GM19328 (cell line): ENCODE measurements around the gene TOM1L2.

Experiments used
- ATAC-seq: cut with Tn5 transposase; IDR thresholded peaks from one replicate; pipeline ENCODE4 v1.9.1; 2021; ENCODE audit warnings: mild to moderate bottlenecking, moderate library complexity; ENCODE audit not compliant: unreplicated experiment

Gene TOM1L2

DNA sequence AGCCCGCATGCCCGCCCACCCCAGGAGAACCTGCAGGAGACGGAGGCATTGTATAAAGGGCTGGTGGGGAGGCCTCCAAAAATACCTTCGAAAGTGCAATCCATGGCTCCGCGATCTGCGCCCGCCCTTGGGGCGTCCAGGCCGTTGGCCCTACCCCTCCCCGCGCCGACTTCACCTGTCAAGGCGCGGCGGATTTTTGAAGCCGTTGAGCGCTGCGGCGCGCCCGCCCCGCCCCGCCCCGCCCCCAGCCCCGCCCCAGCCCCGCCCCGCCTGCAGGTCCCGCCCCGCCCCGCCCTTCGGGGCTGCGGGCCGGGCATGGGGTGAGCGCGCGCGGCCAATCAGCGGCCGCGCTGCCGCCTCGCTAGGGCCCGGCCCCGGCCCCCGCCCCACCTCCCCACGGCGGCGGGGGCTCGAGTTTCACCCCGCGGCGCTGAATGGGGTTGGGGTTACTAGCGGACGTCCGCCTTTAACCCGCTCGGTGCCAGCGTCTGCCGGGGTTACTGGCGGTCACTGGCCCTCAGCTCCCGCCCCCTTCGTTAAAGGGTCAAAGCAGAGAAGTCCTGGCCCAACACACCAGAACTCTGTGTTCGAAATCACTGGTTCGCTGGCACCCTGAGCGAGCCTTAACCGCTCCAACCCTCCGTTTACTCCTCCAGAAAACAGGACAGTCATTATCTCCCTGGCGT lies 148.6 kb downstream of the TOM1L2 start:
- peak; percentile 68 for ATAC-seq

DNA sequence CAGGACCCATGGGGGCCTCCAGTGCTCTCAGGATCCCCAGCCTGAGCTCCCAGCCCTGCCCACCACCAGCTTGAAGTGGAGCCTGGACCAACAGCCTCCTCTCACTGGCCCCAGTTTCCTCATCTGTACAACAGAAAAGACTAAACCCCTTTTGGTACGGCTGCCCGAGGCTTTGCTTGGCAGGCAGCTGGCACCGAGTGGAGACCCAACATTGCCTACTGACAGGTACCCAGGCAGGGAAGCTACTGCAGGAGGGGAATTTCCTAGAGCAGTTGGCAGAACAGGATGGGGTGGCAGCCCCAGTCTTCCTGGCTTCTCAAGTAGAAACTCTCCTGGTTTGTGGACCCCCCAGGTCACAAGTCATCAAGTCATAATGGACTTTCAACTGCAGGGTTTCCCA lies 149.6 kb downstream of the TOM1L2 start:
- no peak for ATAC-seq

DNA sequence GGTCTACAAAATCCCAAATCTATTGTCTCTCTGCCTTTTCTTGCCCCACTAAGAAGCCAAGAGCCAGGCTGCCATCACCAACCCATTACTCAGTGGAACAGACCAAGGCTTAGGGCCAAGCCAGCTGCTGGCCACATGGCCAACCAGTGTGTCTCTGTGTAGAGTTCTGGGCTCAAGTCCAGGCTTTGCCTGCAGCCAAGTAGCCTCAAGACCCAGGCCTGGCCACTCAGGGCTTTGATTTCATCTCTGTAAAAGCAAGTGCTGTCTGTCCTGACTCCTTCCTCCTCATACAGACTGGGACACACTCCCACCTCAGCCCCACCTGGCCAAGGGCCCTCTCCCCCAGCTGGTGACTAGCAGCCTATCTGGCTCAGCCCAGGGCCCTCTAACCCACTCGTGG lies 150.0 kb downstream of the TOM1L2 start:
- ATAC-seq: no peak

DNA sequence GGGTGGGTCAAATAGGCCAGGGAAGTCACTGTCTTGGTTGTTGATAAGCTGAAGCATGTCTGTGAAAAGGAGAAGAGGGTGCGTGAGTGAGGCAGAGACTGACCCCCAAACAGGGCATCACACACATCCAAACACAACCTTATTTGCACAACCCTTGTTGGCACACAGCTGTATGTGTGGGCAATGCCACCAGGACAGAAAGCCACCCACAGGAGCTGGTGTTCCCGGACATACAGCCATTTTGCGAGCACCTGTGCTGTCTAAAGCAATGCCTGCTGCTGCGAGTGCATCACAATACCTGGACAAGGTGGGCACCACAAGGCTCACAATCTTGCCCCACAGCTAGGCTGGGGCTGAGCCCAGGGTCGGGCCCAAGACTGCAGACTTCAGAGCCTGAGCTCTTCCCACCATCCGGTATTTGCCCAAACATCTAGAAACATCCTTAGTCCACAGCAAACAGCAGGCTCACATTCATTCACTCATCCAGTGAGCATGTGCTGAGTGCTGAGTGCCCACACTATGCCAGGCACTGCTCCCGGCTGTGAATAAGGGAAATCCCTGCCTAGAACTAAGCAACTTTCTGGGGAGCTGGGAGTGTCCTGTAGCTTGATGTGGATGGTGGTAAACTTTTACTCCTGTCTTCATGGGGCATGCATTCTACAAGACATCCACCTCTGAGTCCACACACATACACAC lies 151.6 kb downstream of the TOM1L2 start:
- no peak for ATAC-seq

DNA sequence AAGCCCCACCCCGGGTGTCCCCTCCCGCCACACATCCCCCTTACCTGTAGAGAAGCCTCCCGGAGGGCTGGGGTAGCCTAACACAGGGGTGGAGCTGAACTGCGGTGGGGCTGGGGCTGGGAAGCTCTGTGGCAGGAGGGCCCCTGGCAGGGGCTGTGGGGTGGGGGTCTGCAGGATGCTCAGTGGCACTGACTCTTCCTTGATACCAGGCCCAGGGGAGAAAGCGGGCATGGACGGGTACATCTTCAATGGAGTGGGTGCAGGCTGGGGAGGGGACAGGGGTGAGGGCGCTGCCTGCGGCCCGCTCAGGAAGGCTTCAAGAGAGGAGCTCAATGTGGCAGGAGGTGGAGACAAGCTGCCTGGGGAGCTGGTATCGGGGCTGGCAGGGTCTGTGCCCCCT lies 152.2 kb downstream of the TOM1L2 start:
- no peak for ATAC-seq

DNA sequence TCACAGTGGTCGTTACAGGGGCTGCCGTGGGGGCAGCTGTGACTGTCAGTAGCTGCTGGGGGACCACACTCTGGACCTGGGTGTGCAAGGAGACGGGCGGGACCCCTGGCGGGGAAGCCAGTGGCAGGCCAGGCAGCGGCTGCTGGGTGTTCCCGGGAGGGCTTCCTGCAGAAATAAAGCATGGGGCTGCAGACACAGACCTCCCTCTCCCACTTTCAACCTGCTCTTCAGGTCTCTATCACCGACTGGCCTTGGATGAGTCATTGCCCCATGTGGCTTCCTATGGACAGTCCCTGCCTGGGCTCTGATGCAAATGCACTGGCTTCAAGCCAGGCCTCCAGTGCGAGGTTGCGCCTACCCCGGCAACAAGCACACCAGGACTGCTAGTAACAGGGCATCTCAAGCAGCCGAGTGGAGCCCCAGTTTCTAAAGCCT lies 152.6 kb downstream of the TOM1L2 start:
- ATAC-seq: no peak

DNA sequence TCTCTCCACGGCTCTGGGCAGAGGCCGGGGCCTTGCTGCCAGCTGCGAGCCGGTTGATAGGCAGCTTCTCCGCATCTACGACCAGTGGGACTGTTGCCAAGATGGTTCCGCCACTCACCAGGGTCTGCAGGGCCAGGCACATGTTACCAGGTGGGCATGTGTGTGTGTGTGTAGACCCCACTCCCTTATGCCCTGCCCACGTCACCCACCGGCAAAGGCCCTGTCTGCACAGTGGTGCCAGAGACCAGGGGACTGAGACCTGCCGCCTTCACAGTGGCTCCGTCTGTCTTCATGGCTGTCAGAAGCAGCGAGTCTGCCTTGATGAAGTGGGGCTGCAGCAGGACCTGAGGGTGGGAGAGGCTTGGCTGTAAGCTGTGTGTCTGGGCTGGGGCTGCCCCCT lies 153.1 kb downstream of the TOM1L2 start:
- no peak for ATAC-seq

DNA sequence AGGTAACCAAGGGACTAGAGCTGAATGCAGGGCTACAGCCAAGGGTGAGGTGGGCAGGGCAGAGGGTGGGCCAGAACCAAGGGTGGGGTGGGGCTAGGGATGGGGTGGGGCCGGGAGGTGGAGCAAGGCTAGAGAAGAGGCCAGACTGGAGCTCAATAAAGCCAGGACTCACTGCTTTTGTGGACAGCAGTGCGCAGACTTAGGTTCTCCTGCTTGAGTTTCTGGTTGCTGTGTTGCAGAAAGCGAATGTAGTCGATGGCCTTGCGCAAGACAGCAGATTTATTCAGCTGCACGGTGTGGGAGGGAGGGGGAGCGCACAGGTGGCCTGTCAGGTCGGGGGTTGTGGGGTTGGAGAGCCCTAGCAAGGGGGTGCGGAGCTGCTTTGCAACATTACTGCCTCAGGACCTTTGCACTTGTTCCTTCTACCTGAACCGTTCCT lies 154.1 kb downstream of the TOM1L2 start:
- ATAC-seq: no peak

DNA sequence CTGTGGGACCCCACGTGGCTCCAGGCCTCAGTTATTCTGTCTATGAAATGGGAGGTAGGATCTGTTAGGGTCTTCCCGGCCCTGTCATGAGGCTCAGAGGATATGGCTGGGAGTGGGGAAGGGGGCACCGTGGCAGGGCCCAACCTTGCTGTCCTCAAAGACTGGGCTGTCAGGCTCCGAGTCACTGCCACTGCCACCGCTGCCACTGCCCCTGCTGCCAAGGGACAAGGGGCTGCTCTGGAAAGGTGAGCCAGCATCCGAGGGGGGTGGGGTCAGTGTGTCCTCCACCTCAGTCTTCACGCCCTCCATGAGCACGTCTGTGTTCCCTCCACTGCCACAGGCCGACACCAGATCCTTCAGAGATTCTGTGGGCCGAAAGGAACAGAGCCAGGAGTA lies 154.7 kb downstream of the TOM1L2 start:
- no peak for ATAC-seq

DNA sequence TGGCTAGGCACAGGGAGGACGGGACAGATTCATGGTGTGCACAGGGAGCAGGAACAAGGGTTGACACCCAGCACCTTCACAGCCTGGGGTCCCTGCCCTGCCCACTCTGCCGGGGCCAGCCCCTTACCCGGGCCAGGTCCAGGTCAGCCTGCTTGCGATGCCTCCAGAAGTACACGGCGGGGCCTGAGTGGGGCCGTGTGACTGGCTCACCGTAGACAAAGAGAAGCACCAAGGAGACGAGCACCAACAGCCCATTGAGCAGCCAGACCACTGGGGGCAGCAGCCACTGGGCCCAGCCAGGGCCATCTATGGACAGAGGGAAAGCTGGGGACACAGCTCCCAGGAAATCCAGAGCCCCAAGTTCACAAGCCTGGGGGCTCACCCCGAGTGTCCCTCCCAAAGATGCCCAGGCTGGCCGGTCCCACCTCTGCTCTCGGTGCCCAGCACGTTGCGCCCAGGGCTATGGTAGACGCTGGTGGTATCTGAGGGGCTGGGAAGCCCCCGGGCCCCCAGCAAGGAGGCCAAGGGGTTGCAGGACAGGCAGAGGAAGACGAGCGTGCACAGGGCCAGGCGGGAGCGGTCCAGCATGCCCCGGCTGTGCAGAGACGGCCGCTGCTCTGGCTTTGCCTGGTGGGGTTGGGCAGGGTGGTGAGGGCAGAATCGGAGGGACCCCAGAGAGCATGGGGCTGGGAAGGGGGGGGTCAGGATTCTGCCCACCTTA lies 155.2 kb downstream of the TOM1L2 start:
- no peak for ATAC-seq

DNA sequence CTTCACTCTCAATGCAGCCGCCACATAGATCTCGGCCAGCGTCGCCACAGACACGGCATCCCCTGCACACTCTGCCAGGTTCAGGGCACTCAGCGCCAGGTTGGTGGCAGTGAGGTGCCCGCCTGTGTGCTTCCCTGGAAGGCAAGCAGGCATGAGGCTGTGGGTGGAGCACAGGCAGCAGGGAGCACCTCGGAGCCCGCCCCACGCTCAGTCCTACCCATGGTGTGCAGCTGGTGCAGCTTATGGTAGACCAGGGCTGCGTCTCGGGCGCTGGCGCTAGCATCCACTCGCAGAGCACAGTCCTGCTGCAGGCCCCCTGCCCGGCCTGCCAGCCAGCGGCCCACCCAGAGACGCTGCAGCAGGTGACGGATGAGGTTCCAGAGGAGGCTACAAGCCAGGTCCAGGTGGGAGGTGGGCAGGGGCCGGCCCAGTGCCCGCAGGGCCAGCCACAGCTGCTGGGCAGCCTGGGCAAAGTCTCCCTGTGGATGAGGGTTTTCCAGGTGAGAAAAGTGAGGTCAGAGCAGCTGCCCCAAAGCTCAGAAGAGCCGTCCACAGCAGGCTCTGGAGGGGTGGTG lies 155.9 kb downstream of the TOM1L2 start:
- ATAC-seq: no peak

DNA sequence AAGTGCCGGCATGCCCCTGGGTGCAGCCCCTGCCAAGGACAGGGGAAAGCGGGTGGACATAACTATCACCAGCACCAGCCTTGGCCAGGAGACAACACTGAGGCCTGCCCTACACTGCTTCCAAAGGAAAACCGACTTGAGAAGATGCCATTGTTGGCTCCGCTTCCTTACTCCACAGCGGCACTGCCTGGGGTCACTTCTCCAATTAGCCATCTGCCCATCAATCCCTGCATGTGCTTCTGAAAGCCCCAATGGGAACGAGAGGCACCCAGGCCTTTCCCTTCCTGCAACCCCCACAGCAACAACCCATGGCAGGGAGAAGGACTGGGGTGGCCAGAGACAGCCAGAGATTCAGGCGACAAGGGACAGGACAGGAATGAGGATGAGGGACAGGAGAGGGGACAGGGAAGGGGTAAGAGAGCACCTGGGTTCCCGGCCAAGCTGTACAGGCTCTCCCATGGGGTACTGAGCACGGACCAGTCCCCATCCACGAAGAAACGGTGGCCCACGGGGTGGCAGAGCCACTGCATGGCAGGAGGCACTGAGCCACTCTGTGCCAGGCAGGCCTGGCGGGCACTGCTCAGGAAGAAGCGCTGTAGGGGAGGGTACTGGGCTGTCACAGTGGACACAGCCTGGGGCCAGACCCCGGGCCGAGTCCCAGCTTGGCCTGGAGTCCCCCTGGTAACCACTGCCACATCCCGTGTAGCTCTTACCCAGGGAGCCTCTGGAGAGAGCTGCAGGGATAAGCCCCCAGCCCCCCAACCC lies 156.6 kb downstream of the TOM1L2 start:
- ATAC-seq: no peak

DNA sequence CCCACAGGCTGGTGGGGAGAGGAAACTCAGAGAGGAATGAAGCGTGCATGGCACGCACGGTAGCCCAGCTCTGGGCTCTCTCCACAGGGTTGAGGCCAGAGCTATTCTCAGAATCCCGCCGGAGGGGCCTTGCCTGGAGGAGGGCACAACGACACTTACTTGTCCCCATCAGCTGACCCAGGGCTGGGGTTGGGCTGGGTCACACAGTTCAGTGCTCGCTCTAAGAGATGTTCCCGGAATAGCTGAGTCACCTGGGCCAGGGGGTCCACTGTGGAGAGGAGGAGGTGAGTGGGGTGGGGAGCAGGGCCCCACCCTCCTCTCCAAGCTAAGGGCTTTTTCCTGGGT lies 157.2 kb downstream of the TOM1L2 start:
- ATAC-seq: no peak

DNA sequence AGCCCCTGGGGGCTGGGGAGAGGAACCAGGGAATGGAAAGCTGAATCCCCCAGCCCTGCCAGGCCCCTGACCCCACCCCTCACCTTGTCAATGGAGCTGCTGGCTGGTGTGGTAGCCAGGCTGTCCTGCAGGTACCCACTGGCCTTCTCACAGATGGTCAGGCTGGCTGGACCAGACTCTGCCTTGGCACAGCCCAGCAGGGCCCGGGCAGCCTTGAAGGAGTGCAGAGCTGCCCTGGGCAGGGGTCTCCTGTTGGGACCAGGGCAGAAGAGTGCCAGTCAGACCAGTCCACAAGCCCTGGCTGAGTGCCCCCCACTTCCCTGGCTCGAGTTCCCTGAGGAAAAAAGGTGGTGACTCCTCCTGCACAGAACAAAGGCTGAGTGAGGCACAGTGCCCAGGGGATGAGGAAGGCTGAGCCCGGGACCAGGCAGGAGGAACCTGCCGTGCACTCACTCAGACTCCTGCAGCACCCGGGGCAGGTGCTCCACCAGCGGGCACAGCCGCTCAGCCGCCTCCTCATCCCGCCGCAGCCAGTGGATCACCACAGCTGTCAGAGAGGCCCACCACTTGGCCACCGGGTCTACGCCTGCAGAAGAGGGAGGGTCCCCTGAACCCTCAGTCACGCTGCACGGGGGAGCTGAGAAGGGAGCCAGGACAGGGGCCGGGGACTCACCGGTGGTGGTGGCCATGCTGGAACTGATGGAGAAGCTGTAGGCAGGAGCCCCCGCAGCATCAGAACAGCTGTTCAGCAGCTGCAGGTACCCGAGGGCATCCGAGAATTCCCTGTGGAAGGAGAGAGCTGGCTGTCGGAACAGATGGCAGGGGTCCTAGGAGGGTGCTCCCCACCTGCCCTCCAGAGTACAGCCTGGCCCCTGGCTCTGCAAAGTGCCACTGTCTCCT lies 157.8 kb downstream of the TOM1L2 start:
- ATAC-seq: no peak

DNA sequence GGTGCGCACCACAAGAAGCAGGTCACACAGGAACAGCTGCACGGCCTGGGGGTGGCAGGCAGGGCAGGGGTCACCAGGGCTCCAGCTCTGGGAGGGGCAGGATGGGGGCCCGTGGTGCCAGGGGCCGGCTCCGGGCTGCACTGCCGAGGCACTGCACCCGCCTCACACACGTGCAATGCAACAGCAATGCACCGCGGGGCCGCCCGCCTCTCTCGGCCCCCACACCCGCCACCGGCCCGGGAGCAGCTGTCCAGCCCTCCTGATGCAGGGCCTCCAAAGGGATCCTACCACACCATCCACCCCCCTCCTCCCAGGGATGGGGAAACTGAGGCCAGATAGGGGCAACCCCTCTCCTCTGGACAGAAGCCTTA lies 158.5 kb downstream of the TOM1L2 start:
- no peak for ATAC-seq

DNA sequence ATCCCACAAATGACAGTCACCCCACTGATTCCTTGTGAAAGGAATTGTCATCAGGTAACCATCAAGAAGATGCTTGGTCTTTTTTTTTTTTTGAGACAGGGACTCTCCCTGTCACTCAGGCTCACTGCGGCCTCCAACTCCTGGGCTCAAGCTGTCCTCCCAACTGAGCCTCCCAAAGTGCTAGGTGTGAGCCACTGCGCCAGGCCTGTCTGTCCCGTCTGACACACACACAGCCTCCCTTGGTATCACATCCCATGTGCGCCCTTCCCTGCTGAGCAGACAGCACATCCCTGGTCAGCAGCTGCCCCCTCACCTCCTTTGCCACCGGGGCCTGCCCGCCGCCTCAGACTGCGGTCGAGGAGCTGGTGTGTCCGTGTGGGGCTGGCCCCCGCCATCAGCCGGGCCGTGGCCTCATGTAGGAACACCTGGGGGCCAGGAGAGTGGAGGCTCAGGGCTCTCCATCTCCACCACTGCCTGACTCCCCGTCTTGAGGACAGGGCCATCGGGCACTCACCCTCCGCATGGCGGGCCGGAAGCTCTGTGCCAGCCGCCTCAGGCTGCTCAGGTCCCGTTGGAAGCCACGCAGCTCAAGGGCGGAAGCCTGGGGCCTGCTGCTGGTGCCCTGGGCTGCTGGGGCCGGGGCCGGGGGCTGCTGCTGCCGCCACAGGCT lies 159.0 kb downstream of the TOM1L2 start:
- ATAC-seq: no peak

DNA sequence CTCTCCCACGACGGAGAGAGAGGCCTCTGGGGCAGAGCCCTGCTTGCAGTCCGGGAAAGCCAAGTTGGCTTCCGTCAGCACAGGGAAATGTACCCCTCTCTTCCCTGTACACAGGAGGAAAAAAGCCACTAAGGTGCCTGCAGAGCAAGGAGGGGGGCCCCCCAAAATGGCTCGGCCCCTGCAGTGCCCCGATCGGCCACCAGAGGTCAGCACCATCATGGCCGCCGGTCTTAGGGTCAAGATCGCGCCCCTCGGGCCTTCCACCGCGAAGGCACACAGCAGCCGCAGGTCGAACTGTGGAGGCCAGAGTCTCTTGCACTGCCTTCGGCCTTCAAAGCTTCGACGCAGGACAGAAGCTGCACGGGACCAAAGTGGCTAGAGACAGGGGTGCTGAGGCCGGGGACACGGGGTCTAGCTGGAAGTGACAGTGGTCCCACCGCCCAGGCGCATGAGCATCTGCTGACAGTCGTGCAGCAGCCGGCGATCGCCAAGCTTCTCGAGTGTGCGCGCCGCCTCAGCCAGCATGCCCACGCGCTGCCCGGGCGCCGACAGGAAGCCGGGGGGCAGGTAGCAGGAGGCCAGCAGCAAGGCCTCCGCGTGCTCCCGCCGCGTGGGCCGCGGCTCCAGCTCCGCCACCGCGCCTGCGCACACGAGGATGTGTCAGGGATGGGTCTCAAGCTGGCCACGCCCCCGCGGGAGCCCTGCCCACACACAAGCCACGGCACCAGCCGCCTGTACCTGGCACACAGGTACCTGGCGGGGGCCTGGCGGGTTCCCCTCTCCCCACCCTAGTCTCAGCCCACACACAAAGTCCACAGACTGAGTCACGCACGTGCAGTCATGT lies 159.8 kb downstream of the TOM1L2 start:
- no peak for ATAC-seq

DNA sequence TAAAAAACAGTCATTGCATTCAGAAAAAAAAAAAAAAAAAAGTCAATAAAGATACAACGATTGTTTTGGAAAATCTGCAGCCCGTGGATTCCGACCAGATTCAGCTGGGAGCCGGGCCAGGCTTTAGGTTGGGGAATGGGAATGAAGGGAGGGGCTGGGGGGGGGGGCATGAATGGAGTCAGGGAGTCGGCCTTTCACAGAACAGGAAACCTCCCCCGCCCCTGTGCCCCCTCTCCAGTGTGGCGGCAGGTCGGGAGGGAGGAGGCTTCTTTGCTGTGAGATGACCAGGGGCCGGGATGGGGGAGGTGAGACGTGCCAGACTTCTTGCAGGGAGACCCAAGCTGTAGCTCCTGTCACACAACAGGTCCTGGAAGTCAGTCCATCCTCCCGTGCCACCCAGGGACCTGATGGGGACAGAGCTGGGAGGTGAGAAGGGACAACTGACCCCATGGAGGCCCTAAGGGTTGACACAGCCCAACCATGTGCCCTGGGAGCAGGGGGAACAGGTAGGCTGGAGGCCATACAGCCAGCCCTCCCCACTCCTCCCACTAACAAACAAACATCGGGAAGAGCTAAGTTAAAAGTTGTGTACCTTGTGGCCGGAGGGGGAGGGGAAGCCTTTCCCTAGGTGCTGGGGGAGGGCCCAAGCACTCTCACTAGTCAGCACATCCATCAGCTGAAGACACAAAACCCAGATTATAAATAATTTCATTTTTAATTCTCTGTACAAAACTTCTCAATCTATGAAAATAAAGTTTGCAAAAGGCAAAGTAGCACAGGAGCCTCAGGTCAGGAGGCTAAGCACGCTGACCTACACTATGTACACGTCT lies 160.6 kb downstream of the TOM1L2 start:
- ATAC-seq: no peak
